SK-N-SH (cell line): ENCODE measurements around the gene TPGS1. TPM values are rescaled to one million over a fixed set of nuclear protein-coding genes. Genes with fewer than 3 reads are reported as not detected.

Experiments used
- CTCF ChIA-PET: fragments of 300-600, 350-600 bp; formaldehyde crosslinking; extraction: SDS; loops from one replicate; lab custom pipeline; 2021; lab: Yijun Ruan, JAX
- POLR2A ChIA-PET: fragments of 350-600 bp; sonication (Branson Sonifier 250); formaldehyde crosslinking; extraction: SDS; loops from one replicate; lab custom pipeline; 2020; ENCODE audit warnings: antibody characterized with exemption, inconsistent platforms; lab: Yijun Ruan, JAX
- DNase-seq: peaks from one replicate; pipeline ENCODE4 v3.0.0; 2012
- H2AFZ ChIP-seq: fragments of 200-600 bp; sonication (generic); 2 replicates; pipeline ENCODE4 v1.8.1; 2016; ENCODE audit warnings: antibody characterized with exemption, mild to moderate bottlenecking, low read depth
- H3F3A ChIP-seq: fragments of 200-600 bp; sonication (generic); replicated peaks from 2 replicates; pipeline ENCODE3; 2016; ENCODE audit warnings: antibody characterized with exemption, mild to moderate bottlenecking; ENCODE audit not compliant: insufficient read depth
- H3K27ac ChIP-seq, 2 experiments: fragments of 200-500 bp in 1 of 2; fragments of 200-600 bp in 1 of 2; sonication (Bioruptor generic) in 1 of 2; sonication (generic), shearing (Covaris generic) in 1 of 2; 2 replicates each; pipeline versions ENCODE4 v1.5.1 to v1.6.1; 2014 to 2016; ENCODE audit warnings: low read depth in 2 of 2, inconsistent platforms in 1 of 2, low read length in 1 of 2, mild to moderate bottlenecking in 1 of 2, mixed read lengths in 1 of 2
- H3K27me3 ChIP-seq: fragments of 200-600 bp; sonication (generic), shearing (Covaris generic); 2 replicates; pipeline ENCODE4 v1.6.1; 2016; ENCODE audit warnings: mixed run types; ENCODE audit not compliant: insufficient read depth
- H3K36me3 ChIP-seq, 2 experiments: fragments of 200-500 bp in 1 of 2; fragments of 200-600 bp in 1 of 2; sonication (Bioruptor generic) in 1 of 2; sonication (generic) in 1 of 2; replicated peaks in 1 of 2; 2 replicates each; pipeline versions ENCODE3 to v1.5.1; 2014 to 2016; ENCODE audit warnings: low read length in 1 of 2, mild to moderate bottlenecking in 1 of 2; ENCODE audit not compliant: insufficient read depth in 2 of 2, control insufficient read depth in 1 of 2
- H3K4me1 ChIP-seq, 2 experiments: fragments of 200-500 bp in 1 of 2; fragments of 200-600 bp in 1 of 2; sonication (Bioruptor generic) in 1 of 2; sonication (generic), shearing (Covaris generic) in 1 of 2; 2 replicates each; pipeline versions ENCODE4 v1.5.1 to v1.6.1; 2014 to 2016; ENCODE audit warnings: low read depth in 1 of 2, low read length in 1 of 2, mixed run types in 1 of 2; ENCODE audit not compliant: insufficient read depth in 2 of 2, control insufficient read depth in 1 of 2
- H3K4me2 ChIP-seq: fragments of 200-600 bp; sonication (generic), shearing (Covaris generic); 2 replicates; pipeline ENCODE4 v1.6.1; 2017; ENCODE audit warnings: mixed run types
- H3K4me3 ChIP-seq, 2 experiments: fragments of 200-500 bp in 1 of 2; fragments of 200-600 bp in 1 of 2; sonication (Bioruptor generic) in 1 of 2; sonication (generic), shearing (Covaris generic) in 1 of 2; 2 replicates each; pipeline versions ENCODE4 v1.5.1 to v1.8.1; 2014 to 2016; ENCODE audit warnings: low read depth in 2 of 2, inconsistent platforms in 1 of 2, low read length in 1 of 2, mild to moderate bottlenecking in 1 of 2, mixed read lengths in 1 of 2, moderate library complexity in 1 of 2
- H3K79me2 ChIP-seq: fragments of 200-600 bp; sonication (generic); 2 replicates; pipeline ENCODE4 v1.8.1; 2017; ENCODE audit warnings: mild to moderate bottlenecking; ENCODE audit not compliant: insufficient read depth
- H3K9ac ChIP-seq: fragments of 200-600 bp; sonication (generic); 2 replicates; pipeline ENCODE4 v1.6.1; 2017; ENCODE audit warnings: mixed run types
- H3K9me2 ChIP-seq: fragments of 200-600 bp; sonication (generic); 2 replicates; pipeline ENCODE4 v1.6.1; 2017; ENCODE audit warnings: mixed run types
- H3K9me3 ChIP-seq: fragments of 200-600 bp; sonication (generic); 2 replicates; pipeline ENCODE4 v1.6.1; 2017; ENCODE audit warnings: mixed run types, mild to moderate bottlenecking, moderate library complexity
- H4K20me1 ChIP-seq: fragments of 200-600 bp; sonication (generic); 2 replicates; pipeline ENCODE4 v1.6.1; 2017; ENCODE audit warnings: mild to moderate bottlenecking, mixed run types; ENCODE audit not compliant: insufficient read depth
- ELF1 ChIP-seq: IDR thresholded peaks from 2 replicates; pipeline ENCODE4 v1.4.0; 2012
- EZH2phosphoT487 ChIP-seq: fragments of 200-600 bp; sonication (generic); IDR thresholded peaks from 2 replicates; pipeline ENCODE4 v1.6.1; 2017; ENCODE audit warnings: low read depth, mixed run types, mild to moderate bottlenecking, antibody characterized with exemption, moderate library complexity, borderline replicate concordance
- FOXJ3 ChIP-seq: sonication (generic); formaldehyde crosslinking; IDR thresholded peaks from 2 replicates; pipeline ENCODE4 v1.5.1; 2020; ENCODE audit warnings: mild to moderate bottlenecking, missing genetic modification reagents
- FOXM1 ChIP-seq: IDR thresholded peaks from 2 replicates; pipeline ENCODE4 v1.4.0; 2012; ENCODE audit warnings: low read depth, mild to moderate bottlenecking
- MEF2A ChIP-seq: IDR thresholded peaks from 2 replicates; pipeline ENCODE4 v1.4.0; 2012; ENCODE audit warnings: low read depth, borderline replicate concordance
- NRF1 ChIP-seq: IDR thresholded peaks from 2 replicates; pipeline ENCODE4 v1.6.1; 2012; ENCODE audit warnings: low read depth, mild to moderate bottlenecking, low read length
- RCOR1 ChIP-seq: fragments of 150-350 bp; IDR thresholded peaks from 2 replicates; pipeline ENCODE4 v1.6.1; 2017; ENCODE audit warnings: antibody characterized with exemption, low read length
- RFX5 ChIP-seq: IDR thresholded peaks from 2 replicates; pipeline ENCODE4 v1.6.1; 2012; ENCODE audit warnings: mild to moderate bottlenecking, improper control_type of control experiment, low read length
- SIN3A ChIP-seq: IDR thresholded peaks from 2 replicates; pipeline ENCODE4 v1.6.1; 2012; ENCODE audit warnings: low read depth, mild to moderate bottlenecking, low read length, moderate library complexity, borderline replicate concordance
- YY1 ChIP-seq: IDR thresholded peaks from 2 replicates; pipeline ENCODE4 v1.4.0; 2012; ENCODE audit warnings: low read depth, mild to moderate bottlenecking
- WGBS: methylation state at CpG from one replicate; pipeline ENCODE4 v1.1.6; 2017; ENCODE audit warnings: low lambda C conversion rate; 5-methylcytosine and 5-hydroxymethylcytosine counted together
- polyA plus RNA-seq, 3 experiments: library from polyadenylated mRNA; depleted of rRNA; stranded (reverse); fragments of >200 nt; gene quantifications; 2 replicates each; pipeline ENCODE4 v1.2.3, GENCODE V29; 2012

TPGS1 gene
- polyA plus RNA-seq, 1 of the 3 experiments (the other 2 are of a cell fraction): 31.0 TPM

DNA sequence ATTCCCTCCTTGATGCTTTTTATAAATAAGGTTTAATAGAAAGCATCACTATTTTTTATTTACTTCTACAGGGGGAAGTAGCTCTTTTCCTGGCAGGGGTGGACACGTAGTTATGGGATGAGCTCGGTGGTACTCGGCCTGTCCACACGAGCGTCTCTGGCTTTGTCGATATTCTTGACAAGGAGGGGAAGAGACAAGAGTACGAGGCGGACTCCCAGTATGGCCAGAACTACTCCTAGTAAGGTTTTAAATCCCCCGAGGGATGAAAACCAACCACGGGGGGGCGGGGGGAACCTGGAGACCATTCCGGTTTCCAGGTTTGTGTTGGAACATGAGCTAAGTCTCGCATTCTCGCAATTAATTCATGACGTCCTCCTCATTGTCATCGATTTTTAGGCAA lies 59.5 kb downstream of the TPGS1 start (continued):
- TF ChIP-seq FOXM1 (no peak), ELF1 (no peak)

DNA sequence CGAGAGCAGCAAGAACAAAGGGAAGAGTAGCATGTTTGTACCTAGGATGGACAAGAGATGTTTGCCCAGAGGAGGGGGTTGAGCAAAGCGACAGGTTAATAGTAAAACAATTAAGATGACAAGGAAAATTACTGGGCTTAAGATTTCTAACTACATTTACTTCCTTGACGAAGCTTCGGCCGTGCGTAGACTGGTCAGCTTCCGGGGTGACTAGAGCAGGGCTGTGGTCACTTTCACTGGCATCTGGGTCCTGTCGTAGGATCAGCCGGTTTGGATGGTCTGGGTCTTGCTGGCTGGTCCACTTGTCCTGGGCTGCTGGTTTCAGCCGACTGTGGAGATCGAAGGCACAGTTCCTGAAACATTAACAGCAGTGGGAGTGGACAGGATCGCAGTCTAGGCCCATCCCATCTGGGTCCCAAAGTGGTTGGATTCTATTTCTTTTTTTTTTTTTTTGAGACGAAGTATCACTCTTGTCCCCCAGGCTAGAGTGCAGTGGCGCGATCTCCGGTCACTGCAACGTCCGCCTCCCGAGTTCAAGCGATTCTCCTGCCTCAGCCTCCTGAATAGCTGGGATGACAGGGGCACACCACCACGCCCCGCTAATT lies 60.1 kb downstream of the TPGS1 start:
- no peak overlapping the region for H3K4me3 ChIP-seq
- no peaks in the 10 kb centered on the region for H3K79me2 ChIP-seq
- no peaks in the 10 kb centered on the region for H3K9me2 ChIP-seq
- CTCF ChIA-PET: interaction anchor here (1.0 to 1.9 kb wide), 4 partner anchors 17 to 57 kb away, joined by 3 to 5 read pairs (median 4); no protein-coding TSS in a partner anchor
- TF ChIP-seq RFX5: no peak
- TF ChIP-seq FOXJ3 (CRISPR knock-in tag): no peak
- no peak for TF ChIP-seq YY1
- no peak for TF ChIP-seq MEF2A
- no peak for TF ChIP-seq RCOR1
- TF ChIP-seq EZH2phosphoT487: no peak
- no peak for TF ChIP-seq SIN3A
- TF ChIP-seq NRF1: no peak
- TF ChIP-seq, all 33 proteins: peak for 0
- WGBS: 93% methylated on average over 21 of the region's 22 CpGs
- POLR2A ChIA-PET: no interaction called here
- Histone ChIP-seq H3K9me3 (no peaks in the 10 kb centered on the region), H3F3A (no peaks in the 10 kb centered on the region), H3K9ac (no peak overlapping the region), H4K20me1 (no peaks in the 10 kb centered on the region), H3K4me2 (no peak overlapping the region), H3K36me3 (no peaks in the 10 kb centered on the region), H3K27me3 (no peaks in the 10 kb centered on the region), H3K4me1 (peaks cover 0 to 10% of the 10 kb centered on the region in 2 experiments; a peak in 1 of 4 replicates), H3K27ac (no peak overlapping the region), H2AFZ (no peak overlapping the region)
- DNase-seq: no peak

Other genes starting within 250 kb of the TPGS1 start
- 27.3 and 33.6 TPM in 2 replicates for gene PLPP2, start 216.1 kb upstream of the TPGS1 start, polyA plus RNA-seq (2012; rRNA removed)
- 8.0 and 15.9 TPM in 2 replicates for gene MIER2, start 162.7 kb upstream of the TPGS1 start, polyA plus RNA-seq (2012; rRNA removed)
- gene C2CD4C, start 98.3 kb upstream of the TPGS1 start, polyA plus RNA-seq (2012; rRNA removed): 0.19 and 0.23 TPM in 2 replicates
- 0.64 and 0.80 TPM in 2 replicates for gene SHC2, start 46.5 kb upstream of the TPGS1 start, polyA plus RNA-seq (2012; rRNA removed)
- gene MADCAM1, start 11.0 kb upstream of the TPGS1 start, polyA plus RNA-seq (2012; rRNA removed): 0.63 and 0.81 TPM in 2 replicates
- gene CDC34, start 24.3 kb downstream of the TPGS1 start, polyA plus RNA-seq (2012; rRNA removed): 69.2 and 96.7 TPM in 2 replicates
- gene GZMM, start 36.6 kb downstream of the TPGS1 start, polyA plus RNA-seq (2012; rRNA removed): not detected in 2 replicates
- 745 and 835 TPM in 2 replicates for gene BSG, start 65.1 kb downstream of the TPGS1 start, polyA plus RNA-seq (2012; rRNA removed)
- 3.4 and 5.6 TPM in 2 replicates for gene HCN2, start 82.4 kb downstream of the TPGS1 start, polyA plus RNA-seq (2012; rRNA removed)
- 38.2 and 40.1 TPM in 2 replicates for gene POLRMT, start 126.0 kb downstream of the TPGS1 start, polyA plus RNA-seq (2012; rRNA removed)
- gene FGF22, start 132.4 kb downstream of the TPGS1 start, polyA plus RNA-seq (2012; rRNA removed): 0.62 and 0.93 TPM in 2 replicates
- 9.0 and 12.9 TPM in 2 replicates for gene RNF126, start 155.7 kb downstream of the TPGS1 start, polyA plus RNA-seq (2012; rRNA removed)
- 64.4 and 73.0 TPM in 2 replicates for gene FSTL3, start 168.9 kb downstream of the TPGS1 start, polyA plus RNA-seq (2012; rRNA removed)
- gene PRSS57, start 188.0 kb downstream of the TPGS1 start, polyA plus RNA-seq (2012; rRNA removed): not detected in 2 replicates
- gene PALM, start 201.4 kb downstream of the TPGS1 start, polyA plus RNA-seq (2012; rRNA removed): 6.2 and 15.6 TPM in 2 replicates
- 0.03 and 0.08 TPM in 2 replicates for gene MISP, start 243.6 kb downstream of the TPGS1 start, polyA plus RNA-seq (2012; rRNA removed)